Duodenal mucosa (tissue), 2 donors: ENCODE data around the gene TNRC6C.

ENCODE experiments used
- H3K27ac ChIP-seq: one replicate; pipeline ENCODE4 v1.7.0; 2013; ENCODE audit warnings: low read depth, low read length
- H3K27me3 ChIP-seq, 2 donors: one replicate each; pipeline ENCODE4 v1.7.0; 2013; ENCODE audit warnings: low read length in 2 of 2, control low read depth in 1 of 2; ENCODE audit not compliant: insufficient read depth in 2 of 2, control insufficient read depth in 1 of 2
- H3K36me3 ChIP-seq, 2 donors: one replicate each; pipeline ENCODE4 v1.7.0; 2013; ENCODE audit warnings: low read length in 2 of 2, control low read depth in 1 of 2; ENCODE audit not compliant: insufficient read depth in 2 of 2, control insufficient read depth in 1 of 2
- H3K4me1 ChIP-seq, 2 donors: one replicate each; pipeline ENCODE4 v1.7.0; 2013; ENCODE audit warnings: low read length in 2 of 2, control low read depth in 1 of 2; ENCODE audit not compliant: insufficient read depth in 2 of 2, control insufficient read depth in 1 of 2
- H3K4me3 ChIP-seq, 2 donors: one replicate each; pipeline ENCODE4 v1.7.0; 2013; ENCODE audit warnings: low read length in 2 of 2, low read depth in 1 of 2
- H3K9ac ChIP-seq, 2 donors: one replicate each; pipeline ENCODE4 v1.7.0; 2013; ENCODE audit warnings: low read length in 2 of 2, low read depth in 1 of 2
- H3K9me3 ChIP-seq, 2 donors: one replicate each; pipeline ENCODE4 v1.7.0; 2013; ENCODE audit warnings: low read length in 2 of 2, control low read depth in 1 of 2; ENCODE audit not compliant: control insufficient read depth in 1 of 2

TNRC6C gene

GRCh38 chr17:77957857-77958715 is at the start of gene TNRC6C:
Gene TNRC6C, plus strand, starts transcription at chr17:77958703. Its CDS starts 45,504 bp downstream, at chr17:78004207.
- peaks cover 13 to 20% of the 10 kb centered on the region in 2 donors for H3K4me1 ChIP-seq
- no peaks in the 10 kb centered on the region for H3K9me3 ChIP-seq
- H3K4me3 ChIP-seq, result peak within 1 kb of the TSS; percentile 82 to 83
- H3K9ac ChIP-seq, result peak within 1 kb of the TSS; percentile 55 to 70
- H3K36me3 ChIP-seq, result no peaks in the 10 kb centered on the region
- peak within 1 kb of the TSS; percentile 22 for H3K27ac ChIP-seq
- H3K27me3 ChIP-seq, result peaks cover 26 to 28% of the 10 kb centered on the region in 2 donors

GRCh38 chr17:77909236-77909635 is 49.3 kb upstream of the TNRC6C start:
- Histone ChIP-seq H3K27ac (no peak overlapping the region), H3K4me3 (no peak overlapping the region), H3K27me3 (peaks cover 14 to 19% of the 10 kb centered on the region in 2 donors), H3K9me3 (no peaks in the 10 kb centered on the region), H3K36me3 (no peaks in the 10 kb centered on the region), H3K9ac (no peak overlapping the region), H3K4me1 (no peaks in the 10 kb centered on the region)

- Histone ChIP-seq H3K27me3 (peaks cover 17 to 18% of the 10 kb centered on the region in 2 donors), H3K9me3 (no peaks in the 10 kb centered on the region), H3K27ac (no peak overlapping the region), H3K4me3 (no peak overlapping the region), H3K9ac (no peak overlapping the region), H3K36me3 (no peaks in the 10 kb centered on the region), H3K4me1 (no peaks in the 10 kb centered on the region)
Observed at GRCh38 chr17:77909816-77910215, 48.7 kb upstream of the TNRC6C start.

- Histone ChIP-seq H3K4me1 (peaks cover 0 to 9% of the 10 kb centered on the region in 2 donors), H3K4me3 (no peak overlapping the region), H3K36me3 (no peaks in the 10 kb centered on the region), H3K9ac (no peak overlapping the region), H3K27me3 (peaks cover 26 to 36% of the 10 kb centered on the region in 2 donors), H3K27ac (no peak overlapping the region), H3K9me3 (no peaks in the 10 kb centered on the region)
Observed at GRCh38 chr17:77914385-77915254, 43.9 kb upstream of the TNRC6C start.

GRCh38 chr17:77915594-77916021 is 42.9 kb upstream of the TNRC6C start:
- no peaks in the 10 kb centered on the region for H3K9me3 ChIP-seq
- no peak overlapping the region for H3K27ac ChIP-seq
- no peaks in the 10 kb centered on the region for H3K36me3 ChIP-seq
- no peak overlapping the region for H3K4me3 ChIP-seq
- H3K27me3 ChIP-seq, result peaks cover 26 to 36% of the 10 kb centered on the region in 2 donors
- no peak overlapping the region for H3K9ac ChIP-seq
- H3K4me1 ChIP-seq, result peaks cover 0 to 9% of the 10 kb centered on the region in 2 donors

GRCh38 chr17:77916264-77916663 is 42.2 kb upstream of the TNRC6C start:
- H3K36me3 ChIP-seq, result no peaks in the 10 kb centered on the region

GRCh38 chr17:77916703-77917481 is 41.6 kb upstream of the TNRC6C start:
- H3K4me1 ChIP-seq, result peaks cover 0 to 9% of the 10 kb centered on the region in 2 donors
- no peak overlapping the region for H3K4me3 ChIP-seq
- no peak overlapping the region for H3K27ac ChIP-seq
- H3K27me3 ChIP-seq, result peaks cover 26 to 36% of the 10 kb centered on the region in 2 donors
- no peaks in the 10 kb centered on the region for H3K9me3 ChIP-seq
- no peak overlapping the region for H3K9ac ChIP-seq
- H3K36me3 ChIP-seq, result no peaks in the 10 kb centered on the region

More at GRCh38 chr17:77916264-77916663, 42.2 kb upstream of the TNRC6C start:
- Histone ChIP-seq H3K9me3 (no peaks in the 10 kb centered on the region), H3K27me3 (peaks cover 26 to 36% of the 10 kb centered on the region in 2 donors), H3K9ac (no peak overlapping the region), H3K4me3 (no peak overlapping the region), H3K27ac (no peak overlapping the region), H3K4me1 (peaks cover 0 to 9% of the 10 kb centered on the region in 2 donors)

- Histone ChIP-seq H3K9me3 (no peaks in the 10 kb centered on the region), H3K27me3 (peaks cover 28 to 32% of the 10 kb centered on the region in 2 donors), H3K9ac (no peak overlapping the region), H3K4me3 (no peak overlapping the region), H3K27ac (no peak overlapping the region), H3K4me1 (peaks cover 6 to 17% of the 10 kb centered on the region in 2 donors), H3K36me3 (no peaks in the 10 kb centered on the region)
Observed at GRCh38 chr17:77919276-77919675, 39.2 kb upstream of the TNRC6C start.

- H3K27ac ChIP-seq, result no peak overlapping the region
- H3K9me3 ChIP-seq, result no peaks in the 10 kb centered on the region
- H3K9ac ChIP-seq, result no peak overlapping the region
- no peak overlapping the region for H3K4me3 ChIP-seq
- H3K36me3 ChIP-seq, result no peaks in the 10 kb centered on the region
- H3K4me1 ChIP-seq, result peaks cover 11 to 17% of the 10 kb centered on the region in 2 donors
- peaks cover 4 to 7% of the 10 kb centered on the region in 2 donors for H3K27me3 ChIP-seq
Observed at GRCh38 chr17:77923135-77923534, 35.4 kb upstream of the TNRC6C start.
